Kidney tubule cell (primary cell): ENCODE data around the gene VKORC1.
A peak's percentile ranks its signal among the peaks of the same experiment; 100 is the strongest.

ENCODE experiments used
- DNase-seq: peaks from one replicate; pipeline ENCODE4 v3.0.0-alpha.2; 2018; ENCODE audit warnings: low spot score

Gene VKORC1

GRCh38 chr16:31063495-31063842 is 31.1 kb downstream of the VKORC1 start:
- DNase-seq, result no peak

DNA sequence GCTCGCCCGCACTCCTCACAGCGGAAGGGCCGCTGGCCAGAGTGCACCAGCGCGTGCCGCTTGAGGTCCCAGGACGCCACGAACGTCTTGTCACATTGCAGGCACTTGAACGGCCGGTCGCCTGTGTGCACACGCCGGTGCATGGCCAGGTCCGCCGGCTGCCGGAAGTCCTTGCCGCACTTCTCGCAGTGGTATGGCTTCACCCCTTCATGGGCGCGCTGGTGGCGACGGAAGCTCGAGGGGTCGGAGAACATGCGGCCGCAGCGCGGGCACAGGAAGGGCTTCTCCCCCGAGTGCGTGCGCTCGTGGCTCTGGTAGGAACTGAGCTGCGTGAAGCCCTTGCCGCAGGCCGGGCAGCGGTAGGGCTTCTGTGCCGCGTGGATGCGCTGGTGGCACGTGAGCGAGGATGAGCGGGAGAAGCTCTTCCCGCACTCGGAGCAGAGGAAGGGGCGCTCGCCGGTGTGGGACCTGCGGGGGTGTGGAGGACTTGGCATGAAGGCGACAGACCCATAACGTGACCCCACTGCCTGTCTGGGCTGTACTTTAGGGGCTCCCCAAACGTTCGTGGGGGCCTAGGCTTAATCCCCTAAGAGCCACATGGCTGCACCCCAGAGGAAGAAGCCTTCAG is 32.7 kb downstream of the VKORC1 start:
- DNase-seq, result no peak

- no peak for DNase-seq
These were observed 33.3 kb downstream of the VKORC1 start for GRCh38 chr16:31061126-31061812.

- DNase-seq, result no peak
These were observed 39.0 kb downstream of the VKORC1 start for GRCh38 chr16:31055613-31056012.

DNA sequence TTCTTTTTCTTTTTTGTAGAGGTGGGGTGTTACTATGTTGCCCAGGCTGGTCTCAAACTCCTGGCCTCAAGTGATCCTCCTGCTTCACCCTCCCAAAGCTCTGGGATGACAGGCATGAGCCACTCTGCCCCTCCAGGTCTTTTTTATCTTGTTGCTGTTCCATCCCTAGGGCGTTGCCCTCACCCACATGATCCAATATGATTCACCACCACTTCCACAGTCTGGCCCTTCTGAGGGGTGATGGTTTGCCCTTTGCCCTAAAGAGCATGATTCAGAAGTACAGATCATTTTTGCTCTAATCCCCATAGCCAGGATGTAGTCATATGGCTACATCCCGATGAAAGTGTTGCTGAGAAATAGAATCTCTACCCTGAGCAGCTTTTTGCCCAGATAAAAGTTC is 42.5 kb downstream of the VKORC1 start:
- DNase-seq, result peak; percentile 96

- no peak for DNase-seq
These were observed 44.1 kb downstream of the VKORC1 start for GRCh38 chr16:31050280-31051030.

DNA sequence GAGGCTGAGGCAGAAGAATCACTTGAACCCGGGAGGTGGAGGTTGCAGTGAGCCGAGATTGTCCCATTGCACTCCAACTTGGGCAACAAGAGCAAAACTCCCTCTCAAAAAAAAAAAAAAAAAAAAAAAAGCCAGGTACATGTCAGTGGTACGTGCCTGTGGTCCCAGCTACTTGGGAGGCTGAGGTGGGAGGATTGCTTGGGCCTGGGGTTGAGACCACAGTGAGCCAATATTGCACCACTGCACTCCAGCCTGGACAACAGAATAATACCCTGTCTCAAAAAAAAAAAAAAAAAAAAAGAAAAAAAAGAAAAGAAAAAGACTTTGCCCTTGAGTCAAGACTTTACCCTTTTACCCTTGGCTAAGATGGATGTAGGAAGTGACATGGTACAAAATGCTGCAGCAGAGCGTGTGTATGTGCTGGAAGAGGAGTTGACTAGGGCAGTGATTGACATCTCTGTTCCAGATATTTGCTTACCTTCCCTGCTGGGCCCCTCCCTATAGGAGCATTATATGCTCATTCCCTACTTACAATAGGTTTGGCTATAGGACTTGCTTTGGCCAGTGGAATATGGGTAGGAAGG is 50.6 kb downstream of the VKORC1 start:
- no peak for DNase-seq

GRCh38 chr16:31043352-31043751 is 51.2 kb downstream of the VKORC1 start:
- no peak for DNase-seq

- no peak for DNase-seq
These were observed 51.7 kb downstream of the VKORC1 start for GRCh38 chr16:31042866-31043265.
